ENCODE results near the gene CDK5RAP3. TPM values are rescaled to one million over a fixed set of nuclear protein-coding genes. Genes with fewer than 3 reads are reported as not detected.

Gene CDK5RAP3
- total and polyA plus RNA-seq, 2 experiments from 2014 or later, result 124 to 179 TPM

DNA sequence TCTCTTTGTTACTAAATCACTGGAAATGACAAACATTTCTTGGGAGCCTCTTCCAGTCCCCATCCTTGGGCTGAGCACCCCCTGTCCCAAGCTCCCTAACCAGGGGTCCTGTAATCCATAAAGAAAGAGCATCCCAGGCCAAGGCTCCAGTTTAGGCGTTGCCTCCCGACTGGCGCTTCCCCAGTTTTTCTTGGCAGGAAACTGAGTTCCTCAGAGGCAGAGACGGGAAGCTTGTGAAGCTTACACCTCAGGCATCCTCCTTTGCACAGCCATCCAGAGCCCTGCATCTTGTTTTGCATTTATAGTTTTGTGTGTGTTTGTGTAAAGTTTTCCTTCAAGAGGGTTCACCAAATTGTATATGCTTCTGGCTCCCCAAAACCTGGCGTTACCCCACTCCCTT, 59.6 kb downstream of the CDK5RAP3 start:
- Histone ChIP-seq H2AFZ (no peak overlapping the region), H3K27me3 (no peaks in the 10 kb centered on the region), H3K79me2 (no peaks in the 10 kb centered on the region), H3K4me1 (ENCODE audit: insufficient read depth) (peaks cover 13% of the 10 kb centered on the region), H3K9me2 (replicated peaks; ENCODE audit: insufficient read depth) (no peaks in the 10 kb centered on the region), H3K27ac (no peak overlapping the region), H3K4me3 (no peak overlapping the region), H3K36me3 (replicated peaks; ENCODE audit: insufficient read depth, low read depth) (no peaks in the 10 kb centered on the region), H3K4me2 (no peak overlapping the region), H4K20me1 (ENCODE audit: insufficient read depth, poor library complexity, severe bottlenecking) (no peaks in the 10 kb centered on the region), H3K9me3 (ENCODE audit: low read depth) (no peaks in the 10 kb centered on the region)
- no peak for DNase-seq (ENCODE audit: low spot score)
- WGBS (ENCODE audit: low lambda C conversion rate, missing lambda C conversion rate), result 81% methylated on average over 5 of the region's 5 CpGs
- TF ChIP-seq, protein P1, sequence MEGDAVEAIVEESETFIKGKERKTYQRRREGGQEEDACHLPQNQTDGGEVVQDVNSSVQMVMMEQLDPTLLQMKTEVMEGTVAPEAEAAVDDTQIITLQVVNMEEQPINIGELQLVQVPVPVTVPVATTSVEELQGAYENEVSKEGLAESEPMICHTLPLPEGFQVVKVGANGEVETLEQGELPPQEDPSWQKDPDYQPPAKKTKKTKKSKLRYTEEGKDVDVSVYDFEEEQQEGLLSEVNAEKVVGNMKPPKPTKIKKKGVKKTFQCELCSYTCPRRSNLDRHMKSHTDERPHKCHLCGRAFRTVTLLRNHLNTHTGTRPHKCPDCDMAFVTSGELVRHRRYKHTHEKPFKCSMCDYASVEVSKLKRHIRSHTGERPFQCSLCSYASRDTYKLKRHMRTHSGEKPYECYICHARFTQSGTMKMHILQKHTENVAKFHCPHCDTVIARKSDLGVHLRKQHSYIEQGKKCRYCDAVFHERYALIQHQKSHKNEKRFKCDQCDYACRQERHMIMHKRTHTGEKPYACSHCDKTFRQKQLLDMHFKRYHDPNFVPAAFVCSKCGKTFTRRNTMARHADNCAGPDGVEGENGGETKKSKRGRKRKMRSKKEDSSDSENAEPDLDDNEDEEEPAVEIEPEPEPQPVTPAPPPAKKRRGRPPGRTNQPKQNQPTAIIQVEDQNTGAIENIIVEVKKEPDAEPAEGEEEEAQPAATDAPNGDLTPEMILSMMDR (IDR thresholded peaks at IDR 0.05; ENCODE audit: poor library complexity), result no peak
- TF ChIP-seq EZH2 (IDR thresholded peaks at IDR 0.05; ENCODE audit: borderline replicate concordance) (no peak), EZH2phosphoT487 (IDR thresholded peaks at IDR 0.05; ENCODE audit: low read depth, severe bottlenecking, unreplicated experiment) (no peak)

Other genes starting within 250 kb of the CDK5RAP3 start
- not detected in 2 replicates for gene TBX21, start 237.9 kb upstream of the CDK5RAP3 start, total RNA-seq
- gene TBX21, start 237.9 kb upstream of the CDK5RAP3 start, polyA plus RNA-seq, result not detected in 2 replicates
- 3.9 and 6.2 TPM in 2 replicates for gene OSBPL7, start 149.3 kb upstream of the CDK5RAP3 start, total RNA-seq
- gene OSBPL7, start 149.3 kb upstream of the CDK5RAP3 start, polyA plus RNA-seq, result 9.3 and 9.8 TPM in 2 replicates
- 30.7 and 38.2 TPM in 2 replicates for gene MRPL10, start 139.6 kb upstream of the CDK5RAP3 start, total RNA-seq
- gene MRPL10, start 139.6 kb upstream of the CDK5RAP3 start, polyA plus RNA-seq, result 33.7 and 34.7 TPM in 2 replicates
- not detected in 2 replicates for gene LRRC46, start 139.4 kb upstream of the CDK5RAP3 start, total RNA-seq
- gene LRRC46, start 139.4 kb upstream of the CDK5RAP3 start, polyA plus RNA-seq, result 0.78 and 0.83 TPM in 2 replicates
- gene SCRN2, start 129.8 kb upstream of the CDK5RAP3 start, total RNA-seq, result 20.4 and 35.3 TPM in 2 replicates
- gene SCRN2, start 129.8 kb upstream of the CDK5RAP3 start, polyA plus RNA-seq, result 59.8 and 79.0 TPM in 2 replicates
- gene SP6, start 120.0 kb upstream of the CDK5RAP3 start, total RNA-seq, result 0.80 and 1.3 TPM in 2 replicates
- gene SP6, start 120.0 kb upstream of the CDK5RAP3 start, polyA plus RNA-seq, result 1.3 and 1.7 TPM in 2 replicates
- 1.5 and 3.3 TPM in 2 replicates for gene SP2, start 74.9 kb upstream of the CDK5RAP3 start, total RNA-seq
- 6.7 and 10.6 TPM in 2 replicates for gene SP2, start 74.9 kb upstream of the CDK5RAP3 start, polyA plus RNA-seq
- gene PNPO, start 29.5 kb upstream of the CDK5RAP3 start, total RNA-seq, result 17.0 and 18.6 TPM in 2 replicates
- gene PNPO, start 29.5 kb upstream of the CDK5RAP3 start, polyA plus RNA-seq, result 10.4 and 12.2 TPM in 2 replicates
- 64.9 and 66.4 TPM in 2 replicates for gene PRR15L, start 13.2 kb upstream of the CDK5RAP3 start, total RNA-seq
- 48.0 and 56.5 TPM in 2 replicates for gene PRR15L, start 13.2 kb upstream of the CDK5RAP3 start, polyA plus RNA-seq
- 36.0 and 40.7 TPM in 2 replicates for gene COPZ2, start 66.7 kb downstream of the CDK5RAP3 start, total RNA-seq
- gene COPZ2, start 66.7 kb downstream of the CDK5RAP3 start, polyA plus RNA-seq, result 139 and 159 TPM in 2 replicates
- 82.0 and 86.4 TPM in 2 replicates for gene NFE2L1, start 77.2 kb downstream of the CDK5RAP3 start, total RNA-seq
- 35.3 and 42.4 TPM in 2 replicates for gene NFE2L1, start 77.2 kb downstream of the CDK5RAP3 start, polyA plus RNA-seq
- gene CBX1, start 130.4 kb downstream of the CDK5RAP3 start, total RNA-seq, result 49.0 and 57.0 TPM in 2 replicates
- 20.7 and 23.5 TPM in 2 replicates for gene CBX1, start 130.4 kb downstream of the CDK5RAP3 start, polyA plus RNA-seq
- gene SNX11, start 136.7 kb downstream of the CDK5RAP3 start, total RNA-seq, result 11.3 and 12.4 TPM in 2 replicates
- 9.2 and 13.2 TPM in 2 replicates for gene SNX11, start 136.7 kb downstream of the CDK5RAP3 start, polyA plus RNA-seq

Measured in hepatocyte (in vitro differentiated cells).